ENCODE results near the gene PARP14.
"Not testable (repeated sequence)": the region's sequence is repeated elsewhere in the genome, so short reads cannot be mapped to it uniquely, and the experiment has no call there.

PARP14 gene

GRCh38 chr3:122745369-122746021 is 64.9 kb downstream of the PARP14 start:
- Histone ChIP-seq H3K27ac (ENCODE audit: low read depth, low read length, severe bottlenecking) (no peak overlapping the region), H3K4me3 (ENCODE audit: extremely low read depth, insufficient read depth, low read length, poor library complexity, severe bottlenecking) (no peak overlapping the region), H3K36me3 (ENCODE audit: control insufficient read depth, insufficient read depth, low read length) (peaks cover 7% of the 10 kb centered on the region), H3K9me3 (ENCODE audit: control insufficient read depth, low read length) (peaks cover 3% of the 10 kb centered on the region), H3K4me1 (ENCODE audit: control insufficient read depth, insufficient read depth, low read length, poor library complexity, severe bottlenecking) (no peaks in the 10 kb centered on the region)
- WGBS, 2 experiments (ENCODE audit: insufficient coverage in 2 of 2) = 94% methylated on average over 3 of the region's 4 CpGs; no CpG with 5 or more reads in 1 of the 2 experiments

GRCh38 chr3:122747295-122747694 is 66.7 kb downstream of the PARP14 start:
- H3K4me3 ChIP-seq (ENCODE audit: extremely low read depth, insufficient read depth, low read length, poor library complexity, severe bottlenecking); H3K9me3 ChIP-seq (ENCODE audit: control insufficient read depth, low read length); H3K36me3 ChIP-seq (ENCODE audit: control insufficient read depth, insufficient read depth, low read length); H3K27ac ChIP-seq (ENCODE audit: low read depth, low read length, severe bottlenecking); H3K4me1 ChIP-seq (ENCODE audit: control insufficient read depth, insufficient read depth, low read length, poor library complexity, severe bottlenecking): not testable (repeated sequence)
- 92 to 100% methylated on average over 5 to 12 of the region's 35 CpGs for WGBS, 2 experiments (ENCODE audit: insufficient coverage in 2 of 2)

- no peak overlapping the region for H3K27ac ChIP-seq (ENCODE audit: low read depth, low read length, severe bottlenecking)
- no CpG with 5 or more reads among the region's 1 CpG for WGBS, 2 experiments (ENCODE audit: insufficient coverage in 2 of 2)
- H3K4me3 ChIP-seq (ENCODE audit: extremely low read depth, insufficient read depth, low read length, poor library complexity, severe bottlenecking) = no peak overlapping the region
- H3K4me1 ChIP-seq (ENCODE audit: control insufficient read depth, insufficient read depth, low read length, poor library complexity, severe bottlenecking) = no peaks in the 10 kb centered on the region
- H3K36me3 ChIP-seq (ENCODE audit: control insufficient read depth, insufficient read depth, low read length) = no peaks in the 10 kb centered on the region
- no peaks in the 10 kb centered on the region for H3K9me3 ChIP-seq (ENCODE audit: control insufficient read depth, low read length)
These were observed 67.7 kb downstream of the PARP14 start for GRCh38 chr3:122748347-122748746.

GRCh38 chr3:122754929-122755328 is 74.3 kb downstream of the PARP14 start:
- peaks cover 10% of the 10 kb centered on the region for H3K36me3 ChIP-seq (ENCODE audit: control insufficient read depth, insufficient read depth, low read length)
- H3K4me3 ChIP-seq (ENCODE audit: extremely low read depth, insufficient read depth, low read length, poor library complexity, severe bottlenecking) = no peak overlapping the region
- H3K27ac ChIP-seq (ENCODE audit: low read depth, low read length, severe bottlenecking) = no peak overlapping the region
- 55 to 78% methylated on average over 3 to 4 of the region's 5 CpGs for WGBS, 2 experiments (ENCODE audit: insufficient coverage in 2 of 2)
- H3K4me1 ChIP-seq (ENCODE audit: control insufficient read depth, insufficient read depth, low read length, poor library complexity, severe bottlenecking) = no peaks in the 10 kb centered on the region
- no peaks in the 10 kb centered on the region for H3K9me3 ChIP-seq (ENCODE audit: control insufficient read depth, low read length)

- Histone ChIP-seq H3K4me1 (ENCODE audit: control insufficient read depth, insufficient read depth, low read length, poor library complexity, severe bottlenecking) (no peaks in the 10 kb centered on the region), H3K9me3 (ENCODE audit: control insufficient read depth, low read length) (no peaks in the 10 kb centered on the region), H3K4me3 (ENCODE audit: extremely low read depth, insufficient read depth, low read length, poor library complexity, severe bottlenecking) (no peak overlapping the region), H3K27ac (ENCODE audit: low read depth, low read length, severe bottlenecking) (no peak overlapping the region), H3K36me3 (ENCODE audit: control insufficient read depth, insufficient read depth, low read length) (peaks cover 10% of the 10 kb centered on the region)
- WGBS, 2 experiments (ENCODE audit: insufficient coverage in 2 of 2) = 100% methylated on average over 2 of the region's 2 CpGs; no CpG with 5 or more reads in 1 of the 2 experiments
These were observed 74.9 kb downstream of the PARP14 start for GRCh38 chr3:122755491-122755890.

- Histone ChIP-seq H3K4me1 (ENCODE audit: control insufficient read depth, insufficient read depth, low read length, poor library complexity, severe bottlenecking) (no peaks in the 10 kb centered on the region), H3K9me3 (ENCODE audit: control insufficient read depth, low read length) (no peaks in the 10 kb centered on the region), H3K27ac (ENCODE audit: low read depth, low read length, severe bottlenecking) (no peak overlapping the region), H3K4me3 (ENCODE audit: extremely low read depth, insufficient read depth, low read length, poor library complexity, severe bottlenecking) (no peak overlapping the region), H3K36me3 (ENCODE audit: control insufficient read depth, insufficient read depth, low read length) (peaks cover 7% of the 10 kb centered on the region)
- 84 to 100% methylated on average over 2 to 3 of the region's 3 CpGs for whole genome bisulfite sequencing, 2 experiments (ENCODE audit: insufficient coverage in 2 of 2)
These were observed 78.4 kb downstream of the PARP14 start for GRCh38 chr3:122758877-122759560.

GRCh38 chr3:122760453-122761271 is 80.0 kb downstream of the PARP14 start:
- H3K36me3 ChIP-seq (ENCODE audit: control insufficient read depth, insufficient read depth, low read length) = no peaks in the 10 kb centered on the region
- WGBS, 2 experiments (ENCODE audit: insufficient coverage in 2 of 2) = 93 to 100% methylated on average over 1 to 2 of the region's 3 CpGs
- H3K27ac ChIP-seq (ENCODE audit: low read depth, low read length, severe bottlenecking) = peak overlapping the region; percentile 26
- H3K4me1 ChIP-seq (ENCODE audit: control insufficient read depth, insufficient read depth, low read length, poor library complexity, severe bottlenecking) = no peaks in the 10 kb centered on the region
- no peaks in the 10 kb centered on the region for H3K9me3 ChIP-seq (ENCODE audit: control insufficient read depth, low read length)
- no peak overlapping the region for H3K4me3 ChIP-seq (ENCODE audit: extremely low read depth, insufficient read depth, low read length, poor library complexity, severe bottlenecking)

GRCh38 chr3:122766430-122766829 is 85.8 kb downstream of the PARP14 start:
- Histone ChIP-seq H3K27ac (ENCODE audit: low read depth, low read length, severe bottlenecking) (no peak overlapping the region), H3K9me3 (ENCODE audit: control insufficient read depth, low read length) (no peaks in the 10 kb centered on the region), H3K4me1 (ENCODE audit: control insufficient read depth, insufficient read depth, low read length, poor library complexity, severe bottlenecking) (no peaks in the 10 kb centered on the region), H3K36me3 (ENCODE audit: control insufficient read depth, insufficient read depth, low read length) (no peaks in the 10 kb centered on the region), H3K4me3 (ENCODE audit: extremely low read depth, insufficient read depth, low read length, poor library complexity, severe bottlenecking) (no peak overlapping the region)
- WGBS, 2 experiments (ENCODE audit: insufficient coverage in 2 of 2) = 84 to 100% methylated on average over 1 to 3 of the region's 3 CpGs

GRCh38 chr3:122767540-122768372 is 87.1 kb downstream of the PARP14 start:
- Histone ChIP-seq H3K27ac (ENCODE audit: low read depth, low read length, severe bottlenecking) (no peak overlapping the region), H3K9me3 (ENCODE audit: control insufficient read depth, low read length) (no peaks in the 10 kb centered on the region), H3K4me3 (ENCODE audit: extremely low read depth, insufficient read depth, low read length, poor library complexity, severe bottlenecking) (no peak overlapping the region), H3K4me1 (ENCODE audit: control insufficient read depth, insufficient read depth, low read length, poor library complexity, severe bottlenecking) (no peaks in the 10 kb centered on the region), H3K36me3 (ENCODE audit: control insufficient read depth, insufficient read depth, low read length) (no peaks in the 10 kb centered on the region)
- 100% methylated on average over 1 of the region's 3 CpGs; no CpG with 5 or more reads in 1 of the 2 experiments for WGBS, 2 experiments (ENCODE audit: insufficient coverage in 2 of 2)

- H3K9me3 ChIP-seq (ENCODE audit: control insufficient read depth, low read length) = no peaks in the 10 kb centered on the region
- H3K4me3 ChIP-seq (ENCODE audit: extremely low read depth, insufficient read depth, low read length, poor library complexity, severe bottlenecking) = no peak overlapping the region
- no peak overlapping the region for H3K27ac ChIP-seq (ENCODE audit: low read depth, low read length, severe bottlenecking)
- WGBS, 2 experiments (ENCODE audit: insufficient coverage in 2 of 2) = 82 to 100% methylated on average over 1 to 3 of the region's 5 CpGs
- no peaks in the 10 kb centered on the region for H3K36me3 ChIP-seq (ENCODE audit: control insufficient read depth, insufficient read depth, low read length)
- no peaks in the 10 kb centered on the region for H3K4me1 ChIP-seq (ENCODE audit: control insufficient read depth, insufficient read depth, low read length, poor library complexity, severe bottlenecking)
These were observed 90.0 kb downstream of the PARP14 start for GRCh38 chr3:122770521-122771202.

All from mesodermal cell (in vitro differentiated cells).